HG03045 (cell line): ENCODE measurements around the gene SLC15A3.
"Not testable (repeated sequence)": the region's sequence is repeated elsewhere in the genome, so short reads cannot be mapped to it uniquely, and the experiment has no call there.

Source experiments
- ATAC-seq: cut with Tn5 transposase; IDR thresholded peaks from one replicate; pipeline ENCODE4 v1.9.1; 2021; ENCODE audit warnings: mild to moderate bottlenecking, moderate library complexity; ENCODE audit not compliant: unreplicated experiment

The SLC15A3 gene

GRCh38 chr11:60977224-60977623 lies 25.2 kb upstream of the SLC15A3 start:
- no peak for ATAC-seq

GRCh38 chr11:60974726-60975125 lies 22.8 kb upstream of the SLC15A3 start:
- no peak for ATAC-seq

- ATAC-seq = not testable (repeated sequence)
These were observed 22.3 kb upstream of the SLC15A3 start for GRCh38 chr11:60974316-60974715.

GRCh38 chr11:60973699-60974098 lies 21.7 kb upstream of the SLC15A3 start:
- ATAC-seq = no peak

- ATAC-seq = no peak
These were observed 20.4 kb upstream of the SLC15A3 start for GRCh38 chr11:60972182-60973030.

- no peak for ATAC-seq
These were observed 19.5 kb upstream of the SLC15A3 start, which contains the start of gene CD6 for GRCh38 chr11:60971520-60971919. CD6 (plus strand) TSS chr11:60971680; CDS start chr11:60971866, 186 bp downstream.

- no peak for ATAC-seq
These were observed 18.9 kb upstream of the SLC15A3 start for GRCh38 chr11:60970890-60971289.

GRCh38 chr11:60970369-60970774 lies 18.4 kb upstream of the SLC15A3 start:
- ATAC-seq = no peak

- ATAC-seq = no peak
These were observed 16.2 kb upstream of the SLC15A3 start for GRCh38 chr11:60968223-60968622.

GRCh38 chr11:60966890-60967289 lies 14.9 kb upstream of the SLC15A3 start:
- no peak for ATAC-seq

- ATAC-seq = no peak
These were observed 12.8 kb upstream of the SLC15A3 start for GRCh38 chr11:60964801-60965200.

GRCh38 chr11:60960405-60960804 lies 8.4 kb upstream of the SLC15A3 start:
- ATAC-seq = no peak

GRCh38 chr11:60959431-60959830 lies 7.5 kb upstream of the SLC15A3 start:
- ATAC-seq = no peak

GRCh38 chr11:60957188-60957587 lies 5.2 kb upstream of the SLC15A3 start:
- no peak for ATAC-seq

- ATAC-seq = no peak
These were observed 3.6 kb upstream of the SLC15A3 start for GRCh38 chr11:60955571-60955970.

GRCh38 chr11:60954421-60954820 lies 2.4 kb upstream of the SLC15A3 start:
- ATAC-seq = no peak

- no peak for ATAC-seq
These were observed 1.8 kb upstream of the SLC15A3 start for GRCh38 chr11:60953781-60954180.

- no peak for ATAC-seq
These were observed 780 bp upstream of the SLC15A3 start for GRCh38 chr11:60952742-60953170.

- ATAC-seq = no peak
These were observed 421 bp downstream of the SLC15A3 start for GRCh38 chr11:60951606-60951903.

- no peak for ATAC-seq
These were observed 907 bp downstream of the SLC15A3 start for GRCh38 chr11:60950933-60951605.

GRCh38 chr11:60950024-60950423 lies 2.0 kb downstream of the SLC15A3 start:
- no peak for ATAC-seq

GRCh38 chr11:60948250-60948649 lies 3.7 kb downstream of the SLC15A3 start:
- no peak for ATAC-seq
